DND-41 (cell line): ENCODE results near the gene TP53RK.

Source experiments
- CTCF ChIP-seq: IDR thresholded peaks from 2 replicates; pipeline ENCODE4 v1.5.1; 2012; ENCODE audit warnings: borderline replicate concordance, low read length, moderate library complexity, mild to moderate bottlenecking; ENCODE audit not compliant: poor library complexity, severe bottlenecking; ENCODE audit errors: extremely low read depth
- EZH2 ChIP-seq: IDR thresholded peaks from 3 replicates; pipeline ENCODE4 v1.6.1; 2012; ENCODE audit warnings: borderline replicate concordance, low read depth, mild to moderate bottlenecking, moderate library complexity, low read length, inconsistent platforms; ENCODE audit not compliant: severe bottlenecking

- TF ChIP-seq EZH2: no peak
- TF ChIP-seq CTCF: no peak
These were observed 38.6 kb downstream of the TP53RK start for GRCh38 chr20:46650575-46651090.
